NCI-H146 treated with DMSO at 0.1 percent for 48 hours (cell line): ENCODE results near the gene MAST2.
A peak's percentile ranks its signal among the peaks of the same experiment; 100 is the strongest.
"Not testable (repeated sequence)": the region's sequence is repeated elsewhere in the genome, so short reads cannot be mapped to it uniquely, and the experiment has no call there.

Source experiments
- DNase-seq: peaks from one replicate; lab custom pipeline; 2025; ENCODE audit not compliant: unreplicated experiment; lab: John Stamatoyannopoulos, UW

MAST2 gene

GRCh38 chr1:45857101-45857700, 53.8 kb downstream of the MAST2 start:
- DNase-seq = no peak

GRCh38 chr1:45857755-45858492, 54.5 kb downstream of the MAST2 start:
- not testable (repeated sequence) for DNase-seq

- DNase-seq = no peak
Measured at GRCh38 chr1:45859221-45859620, 55.8 kb downstream of the MAST2 start.

- DNase-seq = no peak
Measured at GRCh38 chr1:45862008-45862407, 58.6 kb downstream of the MAST2 start.

- DNase-seq = peak; percentile 25
Measured at GRCh38 chr1:45863218-45863617, 59.8 kb downstream of the MAST2 start.

GRCh38 chr1:45864167-45865106, 61.0 kb downstream of the MAST2 start:
- DNase-seq = peak; percentile 5

GRCh38 chr1:45867697-45868348, 64.4 kb downstream of the MAST2 start:
- DNase-seq = no peak

- DNase-seq = no peak
Measured at GRCh38 chr1:45868861-45869260, 65.4 kb downstream of the MAST2 start.

GRCh38 chr1:45870500-45870899, 67.1 kb downstream of the MAST2 start:
- DNase-seq = no peak

- peak; percentile 52 for DNase-seq
Measured at GRCh38 chr1:45872173-45872801, 68.9 kb downstream of the MAST2 start.

- DNase-seq = peak; percentile 62
Measured at GRCh38 chr1:45876000-45876617, 72.7 kb downstream of the MAST2 start.

- DNase-seq = no peak
Measured at GRCh38 chr1:45877264-45877663, 73.9 kb downstream of the MAST2 start.

GRCh38 chr1:45879885-45880598, 76.6 kb downstream of the MAST2 start:
- DNase-seq = no peak

GRCh38 chr1:45880930-45881329, 77.5 kb downstream of the MAST2 start:
- DNase-seq = no peak

GRCh38 chr1:45883658-45884057, 80.2 kb downstream of the MAST2 start:
- DNase-seq = no peak

GRCh38 chr1:45884700-45885099, 81.3 kb downstream of the MAST2 start:
- no peak for DNase-seq

- no peak for DNase-seq
Measured at GRCh38 chr1:45886229-45886628, 82.8 kb downstream of the MAST2 start.

GRCh38 chr1:45887156-45887842, 83.9 kb downstream of the MAST2 start:
- DNase-seq = no peak

- no peak for DNase-seq
Measured at GRCh38 chr1:45890078-45890477, 86.7 kb downstream of the MAST2 start.
